ENCODE measurements around the gene DPH1.

- TF ChIP-seq, protein P1, sequence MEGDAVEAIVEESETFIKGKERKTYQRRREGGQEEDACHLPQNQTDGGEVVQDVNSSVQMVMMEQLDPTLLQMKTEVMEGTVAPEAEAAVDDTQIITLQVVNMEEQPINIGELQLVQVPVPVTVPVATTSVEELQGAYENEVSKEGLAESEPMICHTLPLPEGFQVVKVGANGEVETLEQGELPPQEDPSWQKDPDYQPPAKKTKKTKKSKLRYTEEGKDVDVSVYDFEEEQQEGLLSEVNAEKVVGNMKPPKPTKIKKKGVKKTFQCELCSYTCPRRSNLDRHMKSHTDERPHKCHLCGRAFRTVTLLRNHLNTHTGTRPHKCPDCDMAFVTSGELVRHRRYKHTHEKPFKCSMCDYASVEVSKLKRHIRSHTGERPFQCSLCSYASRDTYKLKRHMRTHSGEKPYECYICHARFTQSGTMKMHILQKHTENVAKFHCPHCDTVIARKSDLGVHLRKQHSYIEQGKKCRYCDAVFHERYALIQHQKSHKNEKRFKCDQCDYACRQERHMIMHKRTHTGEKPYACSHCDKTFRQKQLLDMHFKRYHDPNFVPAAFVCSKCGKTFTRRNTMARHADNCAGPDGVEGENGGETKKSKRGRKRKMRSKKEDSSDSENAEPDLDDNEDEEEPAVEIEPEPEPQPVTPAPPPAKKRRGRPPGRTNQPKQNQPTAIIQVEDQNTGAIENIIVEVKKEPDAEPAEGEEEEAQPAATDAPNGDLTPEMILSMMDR (IDR thresholded peaks at IDR 0.05): no peak
- TF ChIP-seq POLR2A (IDR thresholded peaks at IDR 0.05): no peak
Measured at GRCh38 chr17:2044263-2044894, 14.4 kb downstream of the DPH1 start.

All from Peyer's patch (tissue), 4 donors.